Gastrocnemius medialis (tissue), 4 donors: ENCODE data around the gene WSB1.

Experiments used
- CTCF ChIP-seq, 5 experiments: fragments of 450-650 bp in 3 of 5; fragments of 200-600 bp in 2 of 5; sonication (generic) in 2 of 5; IDR thresholded peaks in 4 of 5; conservative IDR thresholded peaks in 1 of 5; 1 replicate in 4 of 5; 2 replicates in 1 of 5; pipeline ENCODE4 v1.5.1; 2016 to 2019; ENCODE audit warnings: antibody characterized with exemption in 5 of 5, mild to moderate bottlenecking in 3 of 5, moderate library complexity in 3 of 5
- POLR2A ChIP-seq, 2 donors: fragments of 450-650 bp; IDR thresholded peaks; one replicate each; pipeline ENCODE4 v1.6.1; 2017; ENCODE audit warnings: antibody characterized with exemption in 2 of 2, mild to moderate bottlenecking in 2 of 2, moderate library complexity in 2 of 2

- no peak for TF ChIP-seq CTCF (IDR thresholded peaks at IDR 0.05 in 4 of 5, conservative IDR thresholded peaks at IDR 0.05 in 1 of 5)
- TF ChIP-seq POLR2A (IDR thresholded peaks at IDR 0.05) = no peak
These were observed 28.1 kb downstream of the WSB1 start for GRCh38 chr17:27322026-27322425.
